Trophoblast cell (in vitro differentiated cells and primary cell): ENCODE results near the gene MCTP1.
A peak's percentile ranks its signal among the peaks of the same experiment; 100 is the strongest.

Experiments used
- DNase-seq, 2 donors: peaks; one replicate each; pipeline ENCODE4 v3.0.0-alpha.2; 2016
- H2AFZ ChIP-seq: 2 replicates; pipeline ENCODE4 v1.6.1; 2013; ENCODE audit warnings: low read length, moderate library complexity, mild to moderate bottlenecking; ENCODE audit not compliant: insufficient read depth, poor library complexity
- H2AK5ac ChIP-seq: 2 replicates; pipeline ENCODE4 v1.6.1; 2013; ENCODE audit warnings: mild to moderate bottlenecking, low read length
- H2BK120ac ChIP-seq: 2 replicates; pipeline ENCODE4 v1.6.1; 2013; ENCODE audit warnings: low read length, mild to moderate bottlenecking, moderate library complexity; ENCODE audit not compliant: insufficient read depth, poor library complexity
- H2BK12ac ChIP-seq: 2 replicates; pipeline ENCODE4 v1.6.1; 2013; ENCODE audit warnings: mild to moderate bottlenecking, low read length, moderate library complexity
- H2BK5ac ChIP-seq: 2 replicates; pipeline ENCODE4 v1.6.1; 2013; ENCODE audit warnings: low read length, low read depth, moderate library complexity, mild to moderate bottlenecking; ENCODE audit not compliant: poor library complexity
- H3K14ac ChIP-seq: 2 replicates; pipeline ENCODE4 v1.6.1; 2013; ENCODE audit warnings: mild to moderate bottlenecking, low read length
- H3K18ac ChIP-seq: 2 replicates; pipeline ENCODE4 v1.6.1; 2013; ENCODE audit warnings: mild to moderate bottlenecking, low read length
- H3K23ac ChIP-seq: 2 replicates; pipeline ENCODE4 v1.6.1; 2013; ENCODE audit warnings: low read length
- H3K27ac ChIP-seq: 2 replicates; pipeline ENCODE4 v1.5.1; 2013; ENCODE audit warnings: low read depth, mild to moderate bottlenecking, inconsistent platforms, low read length, moderate library complexity
- H3K27me3 ChIP-seq: 2 replicates; pipeline ENCODE4 v1.6.1; 2013; ENCODE audit warnings: inconsistent platforms, mild to moderate bottlenecking, low read length, moderate library complexity; ENCODE audit not compliant: insufficient read depth
- H3K36me3 ChIP-seq, 2 experiments: 1 replicate in 1 of 2; 2 replicates in 1 of 2; pipeline ENCODE4 v1.6.1; 2013; ENCODE audit warnings: low read length in 2 of 2, mild to moderate bottlenecking in 2 of 2, moderate library complexity in 1 of 2; ENCODE audit not compliant: insufficient read depth in 2 of 2, control insufficient read depth in 1 of 2
- H3K4ac ChIP-seq: 2 replicates; pipeline ENCODE4 v1.6.1; 2013; ENCODE audit warnings: low read depth, mild to moderate bottlenecking, low read length, moderate library complexity
- H3K4me1 ChIP-seq, 2 experiments: 1 replicate in 1 of 2; 2 replicates in 1 of 2; pipeline ENCODE4 v1.6.1; 2013; ENCODE audit warnings: low read length in 2 of 2, mild to moderate bottlenecking in 2 of 2, moderate library complexity in 1 of 2; ENCODE audit not compliant: insufficient read depth in 2 of 2, control insufficient read depth in 1 of 2
- H3K4me2 ChIP-seq: 2 replicates; pipeline ENCODE4 v1.6.1; 2013; ENCODE audit warnings: inconsistent platforms, mild to moderate bottlenecking, low read length, moderate library complexity
- H3K4me3 ChIP-seq: 2 replicates; pipeline ENCODE4 v1.5.1; 2013; ENCODE audit warnings: mild to moderate bottlenecking, low read depth, low read length, inconsistent platforms
- H3K79me1 ChIP-seq: one replicate; pipeline ENCODE4 v1.6.1; 2013; ENCODE audit warnings: low read length
- H3K79me2 ChIP-seq: 2 replicates; pipeline ENCODE4 v1.6.1; 2013; ENCODE audit warnings: low read length, mild to moderate bottlenecking; ENCODE audit not compliant: control insufficient read depth, insufficient read depth, poor library complexity
- H3K9ac ChIP-seq: 2 replicates; pipeline ENCODE4 v1.6.1; 2013; ENCODE audit warnings: mild to moderate bottlenecking, low read length
- H3K9me3 ChIP-seq: 2 replicates; pipeline ENCODE4 v1.6.1; 2013; ENCODE audit warnings: low read depth, mild to moderate bottlenecking, control low read depth, inconsistent platforms, low read length; ENCODE audit not compliant: insufficient read depth
- H4K12ac ChIP-seq: 2 replicates; pipeline ENCODE4 v1.6.1; 2013; ENCODE audit warnings: low read depth, mild to moderate bottlenecking, low read length, moderate library complexity
- H4K8ac ChIP-seq: 2 replicates; pipeline ENCODE4 v1.6.1; 2013; ENCODE audit warnings: low read depth, mild to moderate bottlenecking, low read length, moderate library complexity
- H4K91ac ChIP-seq: one replicate; pipeline ENCODE4 v1.6.1; 2013; ENCODE audit warnings: low read depth, mild to moderate bottlenecking, low read length, moderate library complexity
- WGBS: extraction: QIAGEN DNeasy Blood & Tissue Kit; methylation state at CpG from one replicate; pipeline ENCODE4 v1.1.7; 2013; ENCODE audit warnings: missing lambda C conversion rate; ENCODE audit not compliant: insufficient read length, insufficient coverage; ENCODE audit errors: extremely low coverage; 5-methylcytosine and 5-hydroxymethylcytosine counted together

Gene MCTP1

DNA sequence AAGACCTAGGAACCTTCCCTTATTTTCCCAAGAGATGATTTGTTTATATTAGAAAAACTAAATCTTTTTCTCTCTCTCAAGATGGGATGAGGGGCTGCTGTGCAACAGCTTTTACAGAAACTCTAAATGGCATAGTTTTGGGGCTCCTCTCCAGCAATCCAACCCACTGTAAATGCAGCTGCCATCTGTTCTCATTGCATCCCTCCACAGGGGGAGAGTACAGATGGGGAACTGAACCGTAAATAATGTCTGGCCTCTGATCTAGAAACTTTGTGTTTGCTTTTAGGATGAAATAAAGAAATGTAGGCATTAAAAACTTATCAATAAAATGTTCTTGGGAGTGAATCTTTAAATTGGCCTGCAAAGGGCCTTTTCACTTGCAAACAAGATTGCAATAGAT lies 291.4 kb downstream of the MCTP1 start:
- no peaks in the 10 kb centered on the region for H3K9me3 ChIP-seq
- no peaks in the 10 kb centered on the region for H3K27me3 ChIP-seq
- no peak overlapping the region for H2BK12ac ChIP-seq
- no peak overlapping the region for H3K9ac ChIP-seq
- no peak overlapping the region for H2AFZ ChIP-seq
- H2AK5ac ChIP-seq, result no peak overlapping the region
- no peaks in the 10 kb centered on the region for H3K79me1 ChIP-seq
- H3K36me3 ChIP-seq, result no peaks in the 10 kb centered on the region
- no peak overlapping the region for H3K27ac ChIP-seq
- no peak for DNase-seq
- H3K4ac ChIP-seq, result no peak overlapping the region
- no peak overlapping the region for H2BK5ac ChIP-seq
- no CpG with 5 or more reads among the region's 1 CpG for WGBS
- H4K91ac ChIP-seq, result no peak overlapping the region
- no peak overlapping the region for H3K4me2 ChIP-seq
- no peak overlapping the region for H3K18ac ChIP-seq
- H4K12ac ChIP-seq, result no peak overlapping the region
- peaks cover 2 to 5% of the 10 kb centered on the region in 2 experiments for H3K4me1 ChIP-seq
- no peak overlapping the region for H3K4me3 ChIP-seq
- H2BK120ac ChIP-seq, result no peak overlapping the region
- no peak overlapping the region for H4K8ac ChIP-seq
- no peak overlapping the region for H3K14ac ChIP-seq
- no peaks in the 10 kb centered on the region for H3K79me2 ChIP-seq
- no peak overlapping the region for H3K23ac ChIP-seq

DNA sequence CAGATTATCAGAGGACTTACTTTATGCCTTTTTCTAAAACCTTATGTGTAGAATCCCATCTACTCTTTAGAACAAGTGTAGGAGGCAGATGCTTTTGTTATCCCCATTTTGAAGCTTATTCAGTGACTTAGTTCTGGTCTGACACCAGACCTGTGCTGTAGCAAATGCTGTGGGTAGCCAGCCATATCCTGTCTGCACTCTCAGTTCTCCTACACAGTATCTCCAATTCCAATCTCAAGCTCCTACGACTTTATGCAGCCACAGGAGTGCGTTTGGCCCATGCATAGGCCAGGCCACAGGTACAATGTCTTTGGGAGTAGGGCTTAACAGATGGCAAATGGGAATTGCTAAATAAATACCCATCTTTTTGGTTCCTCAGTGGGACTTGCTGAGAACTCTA lies 292.6 kb downstream of the MCTP1 start:
- peak in 1 of 2 donors; percentile 27 for DNase-seq
- Histone ChIP-seq H2BK120ac (no peak overlapping the region), H3K4me1 (peaks cover 2 to 5% of the 10 kb centered on the region in 2 experiments), H2AK5ac (no peak overlapping the region), H3K79me2 (no peaks in the 10 kb centered on the region), H2BK5ac (no peak overlapping the region), H3K4me3 (no peak overlapping the region), H3K9ac (no peak overlapping the region), H3K23ac (no peak overlapping the region), H4K91ac (no peak overlapping the region), H3K27me3 (no peaks in the 10 kb centered on the region), H3K4me2 (no peak overlapping the region), H3K27ac (no peak overlapping the region), H4K8ac (no peak overlapping the region), H4K12ac (no peak overlapping the region), H3K18ac (no peak overlapping the region), H3K36me3 (no peaks in the 10 kb centered on the region), H3K9me3 (no peaks in the 10 kb centered on the region), H3K79me1 (no peaks in the 10 kb centered on the region), H2BK12ac (no peak overlapping the region), H2AFZ (no peak overlapping the region), H3K14ac (no peak overlapping the region), H3K4ac (no peak overlapping the region)
- WGBS, result no CpG with 5 or more reads among the region's 2 CpGs

- Histone ChIP-seq H2AFZ (no peak overlapping the region), H3K23ac (no peak overlapping the region), H3K4me3 (no peak overlapping the region), H3K9me3 (no peaks in the 10 kb centered on the region), H2AK5ac (no peak overlapping the region), H3K79me2 (no peaks in the 10 kb centered on the region), H3K27ac (no peak overlapping the region), H3K4ac (no peak overlapping the region), H3K4me1 (no peaks in the 10 kb centered on the region), H2BK12ac (no peak overlapping the region), H3K27me3 (no peaks in the 10 kb centered on the region), H4K8ac (no peak overlapping the region), H3K36me3 (no peaks in the 10 kb centered on the region), H3K14ac (no peak overlapping the region), H4K12ac (no peak overlapping the region), H3K18ac (no peak overlapping the region), H3K9ac (no peak overlapping the region), H3K4me2 (no peak overlapping the region), H2BK120ac (no peak overlapping the region), H3K79me1 (no peaks in the 10 kb centered on the region), H2BK5ac (no peak overlapping the region), H4K91ac (no peak overlapping the region)
- DNase-seq, result no peak
- WGBS, result no CpG with 5 or more reads among the region's 4 CpGs
Measured at GRCh38 chr5:94983861-94984535, 300.9 kb downstream of the MCTP1 start.

DNA sequence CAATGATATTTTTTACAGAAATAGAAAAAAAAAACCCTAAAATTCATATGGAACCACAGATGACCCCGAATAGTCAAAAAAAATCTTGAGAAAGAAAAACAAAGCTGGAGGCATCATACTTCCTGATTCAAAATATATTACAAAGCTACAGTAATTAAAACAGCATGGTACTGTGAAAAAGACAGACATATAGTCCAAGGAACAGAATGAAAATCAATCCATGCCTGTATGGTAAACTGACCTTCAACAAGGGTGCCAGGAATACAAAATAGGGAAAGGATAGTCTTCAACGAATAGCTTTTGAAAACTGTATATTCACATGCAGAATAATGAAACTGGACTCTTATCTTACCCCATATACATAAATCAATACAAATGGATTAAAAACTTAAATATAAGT lies 307.5 kb downstream of the MCTP1 start:
- Histone ChIP-seq H3K4me3 (no peak overlapping the region), H3K27ac (no peak overlapping the region), H3K18ac (no peak overlapping the region), H2BK120ac (no peak overlapping the region), H2AK5ac (no peak overlapping the region), H3K4ac (no peak overlapping the region), H4K12ac (no peak overlapping the region), H3K36me3 (no peaks in the 10 kb centered on the region), H3K23ac (no peak overlapping the region), H3K4me2 (no peak overlapping the region), H4K8ac (no peak overlapping the region), H3K9ac (no peak overlapping the region), H3K14ac (no peak overlapping the region), H2AFZ (no peak overlapping the region), H2BK5ac (no peak overlapping the region), H3K27me3 (no peaks in the 10 kb centered on the region), H2BK12ac (no peak overlapping the region), H4K91ac (no peak overlapping the region), H3K9me3 (no peaks in the 10 kb centered on the region), H3K4me1 (no peaks in the 10 kb centered on the region), H3K79me1 (no peaks in the 10 kb centered on the region), H3K79me2 (no peaks in the 10 kb centered on the region)
- no peak for DNase-seq
- no CpG with 5 or more reads among the region's 2 CpGs for WGBS
